H1 (cell line): ENCODE data around the gene ZFYVE19. TPM values are rescaled to one million over a fixed set of nuclear protein-coding genes. Genes with fewer than 3 reads are reported as not detected.

Source experiments
- CTCF ChIA-PET: fragments of 300-600 bp; sonication (Branson Sonifier 250); formaldehyde crosslinking; loops from one replicate; lab custom pipeline; 2021; ENCODE audit not compliant: partially characterized antibody; lab: Charles Lee
- POLR2A ChIA-PET: fragments of 300-600 bp; sonication (Branson Sonifier 250); formaldehyde crosslinking; loops from one replicate; lab custom pipeline; 2021; ENCODE audit warnings: inconsistent platforms; ENCODE audit not compliant: partially characterized antibody; lab: Charles Lee
- DNase-seq, 2 experiments: peaks; one replicate each; pipeline versions ENCODE4 v3.0.0 to v3.0.0-alpha.2; 2010 to 2022; ENCODE audit warnings: low spot score in 2 of 2, low read depth in 1 of 2, mixed read lengths in 1 of 2
- FAIRE-seq: peaks from 2 replicates; lab custom pipeline; 2011; peaks lifted over from hg19 to GRCh38; lab: Jason Lieb, UNC
- H2AFZ ChIP-seq: 2 replicates; pipeline ENCODE4 v1.8.1; 2012; ENCODE audit warnings: low read length, inconsistent platforms
- H2AK5ac ChIP-seq: 2 replicates; pipeline ENCODE4 v1.6.1; 2013; ENCODE audit warnings: low read depth, low read length
- H2BK120ac ChIP-seq: replicated peaks from 2 replicates; pipeline ENCODE3; 2013; ENCODE audit warnings: low read depth, low read length, inconsistent platforms
- H2BK12ac ChIP-seq: 2 replicates; pipeline ENCODE4 v1.6.1; 2013; ENCODE audit warnings: low read depth, low read length
- H2BK15ac ChIP-seq: 2 replicates; pipeline ENCODE4 v1.6.1; 2013; ENCODE audit warnings: low read length
- H2BK20ac ChIP-seq: 2 replicates; pipeline ENCODE4 v1.6.1; 2013; ENCODE audit warnings: low read length
- H2BK5ac ChIP-seq: 2 replicates; pipeline ENCODE4 v1.6.1; 2013; ENCODE audit warnings: low read depth, low read length
- H3K14ac ChIP-seq: 2 replicates; pipeline ENCODE4 v1.6.1; 2013; ENCODE audit warnings: inconsistent platforms; ENCODE audit not compliant: insufficient read length
- H3K18ac ChIP-seq: 2 replicates; pipeline ENCODE4 v1.6.1; 2013; ENCODE audit warnings: low read length; ENCODE audit errors: extremely low read depth
- H3K23ac ChIP-seq: 2 replicates; pipeline ENCODE4 v1.6.1; 2013; ENCODE audit warnings: inconsistent platforms; ENCODE audit not compliant: insufficient read length
- H3K23me2 ChIP-seq: 2 replicates; pipeline ENCODE4 v1.6.1; 2013; ENCODE audit warnings: low read depth, low read length
- H3K27ac ChIP-seq: 2 replicates; pipeline ENCODE4 v1.6.1; 2011; ENCODE audit warnings: low read depth, low read length, inconsistent platforms
- H3K27me3 ChIP-seq, 4 experiments: replicated peaks in 1 of 4; 1 replicate in 1 of 4; 2 replicates in 3 of 4; pipeline versions ENCODE4 v1.6.1 to v1.8.1; 2011 to 2013; ENCODE audit warnings: low read length in 3 of 4, mild to moderate bottlenecking in 3 of 4, inconsistent platforms in 2 of 4, mixed read lengths in 2 of 4, moderate library complexity in 1 of 4; ENCODE audit not compliant: control insufficient read depth in 3 of 4, insufficient read depth in 3 of 4; ENCODE audit errors: extremely low read depth in 1 of 4
- H3K36me3 ChIP-seq, 4 experiments: 2 replicates each; pipeline versions ENCODE4 v1.6.1 to v1.8.1; 2011 to 2013; ENCODE audit warnings: mild to moderate bottlenecking in 4 of 4, low read length in 3 of 4, moderate library complexity in 2 of 4, control low read depth in 1 of 4, inconsistent platforms in 1 of 4; ENCODE audit not compliant: insufficient read depth in 4 of 4, control insufficient read depth in 2 of 4
- H3K4ac ChIP-seq: replicated peaks from 2 replicates; pipeline ENCODE3; 2013; ENCODE audit warnings: low read length, low read depth, mixed read lengths, inconsistent platforms; ENCODE audit not compliant: insufficient read length
- H3K4me1 ChIP-seq, 4 experiments: replicated peaks in 1 of 4; 1 replicate in 1 of 4; 2 replicates in 3 of 4; pipeline versions ENCODE4 v1.6.1 to v1.8.1; 2011 to 2013; ENCODE audit warnings: low read length in 3 of 4, inconsistent platforms in 2 of 4, mixed read lengths in 1 of 4; ENCODE audit not compliant: insufficient read depth in 4 of 4, control insufficient read depth in 3 of 4
- H3K4me2 ChIP-seq, 2 experiments: 2 replicates each; pipeline versions ENCODE4 v1.6.1 to v1.8.1; 2011 to 2013; ENCODE audit warnings: low read depth in 2 of 2, low read length in 2 of 2, control low read depth in 1 of 2, inconsistent platforms in 1 of 2, mild to moderate bottlenecking in 1 of 2; ENCODE audit not compliant: insufficient read depth in 1 of 2
- H3K4me3 ChIP-seq, 4 experiments: fragments of 200-600, 300-600 bp in 1 of 4; sonication (generic), shearing (Covaris generic), sonication (Bioruptor Twin) in 1 of 4; 2 replicates each; pipeline versions ENCODE4 v1.5.1 to v1.8.1; 2011 to 2016; ENCODE audit warnings: low read length in 4 of 4, low read depth in 3 of 4, control low read depth in 2 of 4, inconsistent platforms in 2 of 4, mild to moderate bottlenecking in 2 of 4, mixed read lengths in 1 of 4, moderate library complexity in 1 of 4; ENCODE audit not compliant: insufficient read depth in 2 of 4; ENCODE audit errors: extremely low read depth in 1 of 4
- H3K56ac ChIP-seq: replicated peaks from 2 replicates; pipeline ENCODE3; 2013; ENCODE audit warnings: low read depth, mild to moderate bottlenecking, mixed read lengths, low read length, inconsistent platforms; ENCODE audit not compliant: insufficient read length
- H3K79me1 ChIP-seq: 2 replicates; pipeline ENCODE4 v1.6.1; 2013; ENCODE audit warnings: low read depth, low read length, control low read depth
- H3K79me2 ChIP-seq, 2 experiments: 2 replicates each; pipeline versions ENCODE4 v1.6.1 to v1.8.1; 2012 to 2013; ENCODE audit warnings: low read length in 2 of 2, mild to moderate bottlenecking in 2 of 2, inconsistent platforms in 1 of 2; ENCODE audit not compliant: insufficient read depth in 2 of 2, control insufficient read depth in 1 of 2
- H3K9ac ChIP-seq, 4 experiments: replicated peaks in 1 of 4; 1 replicate in 1 of 4; 2 replicates in 3 of 4; pipeline versions ENCODE4 v1.6.1 to v1.8.1; 2011 to 2013; ENCODE audit warnings: low read depth in 3 of 4, low read length in 3 of 4, control low read depth in 2 of 4, mild to moderate bottlenecking in 2 of 4, moderate library complexity in 2 of 4, inconsistent platforms in 1 of 4; ENCODE audit errors: extremely low read depth in 1 of 4
- H3K9me3 ChIP-seq, 2 experiments: 2 replicates each; pipeline versions ENCODE4 v1.6.1 to v1.8.1; 2012 to 2013; ENCODE audit warnings: mild to moderate bottlenecking in 2 of 2, moderate library complexity in 2 of 2, control low read depth in 1 of 2, inconsistent platforms in 1 of 2, low read depth in 1 of 2, low read length in 1 of 2, mixed read lengths in 1 of 2; ENCODE audit not compliant: insufficient read depth in 2 of 2
- H4K20me1 ChIP-seq, 2 experiments: replicated peaks in 1 of 2; 2 replicates each; pipeline versions ENCODE3 to v1.8.1; 2011 to 2013; ENCODE audit warnings: inconsistent platforms in 2 of 2, low read length in 2 of 2, mild to moderate bottlenecking in 1 of 2; ENCODE audit not compliant: insufficient read depth in 2 of 2, control insufficient read depth in 1 of 2
- H4K5ac ChIP-seq: 2 replicates; pipeline ENCODE4 v1.6.1; 2013; ENCODE audit warnings: low read length, low read depth, mixed read lengths, inconsistent platforms; ENCODE audit not compliant: insufficient read length
- H4K8ac ChIP-seq: 2 replicates; pipeline ENCODE4 v1.8.0; 2013; ENCODE audit warnings: mild to moderate bottlenecking, moderate library complexity, low read length, inconsistent platforms; ENCODE audit not compliant: insufficient read depth; ENCODE audit errors: extremely low read depth
- H4K91ac ChIP-seq: replicated peaks from 2 replicates; pipeline ENCODE3; 2013; ENCODE audit warnings: low read length, mixed read lengths, inconsistent platforms; ENCODE audit not compliant: insufficient read length
- EGR1 ChIP-seq: IDR thresholded peaks from 2 replicates; pipeline ENCODE4 v1.6.1; 2011; ENCODE audit warnings: low read depth, low read length, borderline replicate concordance
- GTF2F1 ChIP-seq: IDR thresholded peaks from 2 replicates; pipeline ENCODE4 v1.6.1; 2012; ENCODE audit warnings: low read depth, low read length, improper control_type of control experiment, borderline replicate concordance
- HDAC6 ChIP-seq: IDR thresholded peaks from one replicate; pipeline ENCODE4 v1.7.1; 2012; ENCODE audit warnings: low read depth, mild to moderate bottlenecking, inconsistent platforms, low read length, moderate library complexity
- JUN ChIP-seq: IDR thresholded peaks from 2 replicates; pipeline ENCODE4 v1.6.1; 2011; ENCODE audit warnings: low read depth, mild to moderate bottlenecking, improper control_type of control experiment, low read length
- KDM1A ChIP-seq: fragments of 200-600, 300-600 bp; sonication (generic); IDR thresholded peaks from 2 replicates; pipeline ENCODE4 v1.7.1; 2016; ENCODE audit warnings: mild to moderate bottlenecking, low read length, borderline replicate concordance
- MAFK ChIP-seq: IDR thresholded peaks from 2 replicates; pipeline ENCODE4 v1.6.1; 2012; ENCODE audit warnings: low read depth, mild to moderate bottlenecking, improper control_type of control experiment, low read length
- MAX ChIP-seq: IDR thresholded peaks from 2 replicates; pipeline ENCODE4 v1.6.1; 2012; ENCODE audit warnings: inconsistent platforms
- RBBP5 ChIP-seq: IDR thresholded peaks from 2 replicates; pipeline ENCODE4 v1.7.1; 2012; ENCODE audit warnings: low read depth, mild to moderate bottlenecking, inconsistent platforms, low read length, moderate library complexity, borderline replicate concordance
- SIN3A ChIP-seq, 2 experiments: IDR thresholded peaks in 1 of 2; conservative IDR thresholded peaks in 1 of 2; 2 replicates each; pipeline ENCODE4 v1.6.1; 2011 to 2012; ENCODE audit warnings: low read length in 2 of 2, improper control_type of control experiment in 1 of 2, low read depth in 1 of 2, mild to moderate bottlenecking in 1 of 2
- ZNF274 ChIP-seq: IDR thresholded peaks from 2 replicates; pipeline ENCODE4 v1.7.0; 2012; ENCODE audit warnings: low read length, borderline replicate concordance; ENCODE audit errors: extremely low read depth
- WGBS, 2 experiments: shearing (Covaris generic) in 1 of 2; methylation state at CpG; one replicate each; pipeline versions ENCODE4 v1.1.6 to v1.1.7; 2013 to 2015; ENCODE audit warnings: low lambda C conversion rate in 2 of 2, mixed read lengths in 2 of 2, inconsistent platforms in 1 of 2, low coverage in 1 of 2, missing lambda C conversion rate in 1 of 2; ENCODE audit not compliant: insufficient replicate concordance in 2 of 2, insufficient coverage in 1 of 2, insufficient read length in 1 of 2; ENCODE audit errors: extremely low coverage in 1 of 2, missing lambda C conversion rate in 1 of 2; 5-methylcytosine and 5-hydroxymethylcytosine counted together
- polyA plus RNA-seq, 7 experiments: library from polyadenylated mRNA; depleted of rRNA in 3 of 7; stranded (reverse) in 5 of 7; unstranded in 2 of 7; fragments of >200 nt in 5 of 7; fragments of 200-250 nt in 2 of 7; gene quantifications; 1 replicate in 5 of 7; 2 replicates in 1 of 7; 4 replicates in 1 of 7; pipeline versions ENCODE4 v1.2.1 to v1.2.3, GENCODE V29; 2011 to 2013; ENCODE audit warnings: missing spikeins in 2 of 7, mixed read lengths in 2 of 7
- total RNA-seq: library from RNA; stranded (reverse); fragmentation: NEBNext Ultra II Directional; extraction: Animal tissue kit (Norgen Biotek cat#: 25700); gene quantifications from 2 replicates; pipeline ENCODE4 v1.2.1, GENCODE V29; 2021

Gene ZFYVE19
- total and polyA plus RNA-seq, 2 of the 8 experiments (the other 6 are each of a cell fraction or from before 2014, with no cell fraction given): 11.2 to 21.8 TPM

- H3K27me3 ChIP-seq: no peaks in the 10 kb centered on the region
- H3K56ac ChIP-seq: no peak overlapping the region
- ChIA-PET CTCF (interaction anchor here (3.7 kb wide), 1 partner anchor 32 kb away, joined by 18 read pairs; no protein-coding TSS in a partner anchor), POLR2A (no interaction called here)
- no peak overlapping the region for H2BK12ac ChIP-seq
- H4K8ac ChIP-seq: no peak overlapping the region
- H3K79me1 ChIP-seq: no peaks in the 10 kb centered on the region
- H3K14ac ChIP-seq: no peak overlapping the region
- no peak overlapping the region for H2BK20ac ChIP-seq
- no peak overlapping the region for H3K4ac ChIP-seq
- H2AK5ac ChIP-seq: no peak overlapping the region
- FAIRE-seq (no peak), DNase-seq (no peak)
- no peak for TF ChIP-seq GTF2F1
- TF ChIP-seq MAFK: no peak
- TF ChIP-seq RBBP5: no peak
- no peak for TF ChIP-seq JUN
- no peak for TF ChIP-seq KDM1A
- no peak for TF ChIP-seq EGR1
- no peak for TF ChIP-seq SIN3A (conservative IDR thresholded peaks at IDR 0.05 in 1 of 2, IDR thresholded peaks at IDR 0.05 in 1 of 2; ENCODE audit: low read depth in 1 of 2, low read length in 2 of 2)
- no peak for TF ChIP-seq ZNF274
- TF ChIP-seq MAX: no peak
- TF ChIP-seq HDAC6: no peak
- no peak overlapping the region for H4K91ac ChIP-seq
- H3K9ac ChIP-seq: no peak overlapping the region
- H2BK120ac ChIP-seq: no peak overlapping the region
- H3K4me3 ChIP-seq: no peak overlapping the region
- H2BK5ac ChIP-seq: no peak overlapping the region
- H4K20me1 ChIP-seq: no peaks in the 10 kb centered on the region
- H3K36me3 ChIP-seq: no peaks in the 10 kb centered on the region
- H3K18ac ChIP-seq: no peak overlapping the region
- no peaks in the 10 kb centered on the region for H3K23me2 ChIP-seq
- H3K23ac ChIP-seq: no peak overlapping the region
- H3K4me2 ChIP-seq: no peak overlapping the region
- H3K79me2 ChIP-seq: no peaks in the 10 kb centered on the region
- H3K4me1 ChIP-seq: no peaks in the 10 kb centered on the region
- no peak overlapping the region for H2BK15ac ChIP-seq
- 87% methylated on average over 5 of the region's 5 CpGs; no CpG with 5 or more reads in 1 of the 2 experiments for WGBS, 2 experiments
- no peaks in the 10 kb centered on the region for H3K9me3 ChIP-seq
- no peak overlapping the region for H3K27ac ChIP-seq
- H4K5ac ChIP-seq: no peak overlapping the region
- H2AFZ ChIP-seq: no peak overlapping the region
These were observed 19.0 kb downstream of the ZFYVE19 start for GRCh38 chr15:40825661-40826422.
